HepG2 (cell line): ENCODE measurements around the gene AGBL3. TPM values are rescaled to one million over a fixed set of nuclear protein-coding genes. Genes with fewer than 3 reads are reported as not detected.

Experiments
- ATF1 ChIP-seq: IDR thresholded peaks from 2 replicates; pipeline ENCODE4 v1.6.1; 2016; ENCODE audit warnings: mild to moderate bottlenecking, control low read depth
- CREB1 ChIP-seq, 2 experiments: fragments of 450-650 bp in 1 of 2; IDR thresholded peaks; 2 replicates each; pipeline ENCODE4 v1.6.1; 2016 to 2017; ENCODE audit warnings: control low read depth in 1 of 2, mild to moderate bottlenecking in 1 of 2, missing compliant biosample characterization in 1 of 2, missing genetic modification characterization in 1 of 2
- EHMT2 ChIP-seq: fragments of 200-600 bp; sonication (generic); IDR thresholded peaks from 2 replicates; pipeline ENCODE4 v1.7.0; 2017; ENCODE audit warnings: antibody characterized with exemption, low read depth, low read length, borderline replicate concordance
- ELF4 ChIP-seq: sonication (generic); formaldehyde crosslinking; IDR thresholded peaks from 2 replicates; pipeline ENCODE4 v1.5.0; 2020; ENCODE audit warnings: missing genetic modification reagents, mild to moderate bottlenecking, moderate library complexity, borderline replicate concordance
- FOXJ3 ChIP-seq: sonication (generic); formaldehyde crosslinking; IDR thresholded peaks from 2 replicates; pipeline ENCODE4 v1.4.0; 2020; ENCODE audit warnings: missing genetic modification reagents, mild to moderate bottlenecking, borderline replicate concordance
- FOXP4 ChIP-seq: sonication (generic); formaldehyde crosslinking; IDR thresholded peaks from 2 replicates; pipeline ENCODE4 v1.4.0; 2020; ENCODE audit warnings: missing genetic modification reagents
- GLI4 ChIP-seq: sonication (generic); formaldehyde crosslinking; IDR thresholded peaks from 2 replicates; pipeline ENCODE4 v1.5.1; 2020; ENCODE audit warnings: missing genetic modification reagents, mild to moderate bottlenecking, moderate library complexity, borderline replicate concordance
- HNF4G ChIP-seq, 2 experiments: sonication (generic) in 1 of 2; formaldehyde crosslinking in 1 of 2; IDR thresholded peaks; 2 replicates each; pipeline versions ENCODE4 v1.4.0 to v1.6.1; 2011 to 2020; ENCODE audit warnings: borderline replicate concordance in 2 of 2, low read depth in 2 of 2, mild to moderate bottlenecking in 2 of 2, low read length in 1 of 2, missing genetic modification reagents in 1 of 2, moderate library complexity in 1 of 2
- JARID2 ChIP-seq: sonication (generic); formaldehyde crosslinking; IDR thresholded peaks from 2 replicates; pipeline ENCODE4 v1.8.1; 2023; ENCODE audit warnings: missing genetic modification reagents, inconsistent platforms; ENCODE audit not compliant: insufficient replicate concordance
- NCOA2 ChIP-seq: sonication (generic); formaldehyde crosslinking; IDR thresholded peaks from 2 replicates; pipeline ENCODE4 v1.8.0; 2022; ENCODE audit warnings: inconsistent platforms
- REXO4 ChIP-seq: sonication (generic); formaldehyde crosslinking; IDR thresholded peaks from 2 replicates; pipeline ENCODE4 v1.8.0; 2022; ENCODE audit warnings: missing genetic modification reagents, mild to moderate bottlenecking, borderline replicate concordance
- RORA ChIP-seq: sonication (generic); formaldehyde crosslinking; IDR thresholded peaks from 2 replicates; pipeline ENCODE4 v1.5.0; 2020; ENCODE audit warnings: mild to moderate bottlenecking, missing genetic modification reagents, moderate library complexity
- TCF7 ChIP-seq: sonication (generic); IDR thresholded peaks from 2 replicates; pipeline ENCODE4 v1.6.1; 2016; ENCODE audit warnings: antibody characterized with exemption, low read depth
- THAP11 ChIP-seq: IDR thresholded peaks from 2 replicates; pipeline ENCODE4 v1.6.1; 2016; ENCODE audit warnings: missing biosample characterization, missing genetic modification reagents
- U2AF2 ChIP-seq: fragments of 200-400 bp; formaldehyde crosslinking; IDR thresholded peaks from 2 replicates; pipeline ENCODE4 v1.6.1; 2017; ENCODE audit warnings: low read depth, mild to moderate bottlenecking, low read length
- ZBED4 ChIP-seq: sonication (generic); formaldehyde crosslinking; IDR thresholded peaks from 2 replicates; pipeline ENCODE4 v1.4.0; 2020; ENCODE audit warnings: missing genetic modification reagents, borderline replicate concordance
- ZBTB38 ChIP-seq: sonication (generic); formaldehyde crosslinking; IDR thresholded peaks from 2 replicates; pipeline ENCODE4 v1.5.1; 2020; ENCODE audit warnings: mild to moderate bottlenecking, missing genetic modification reagents
- ZFP36 ChIP-seq: fragments of 150-350 bp; IDR thresholded peaks from 2 replicates; pipeline ENCODE4 v1.6.1; 2018; ENCODE audit warnings: borderline replicate concordance, low read length, low read depth; ENCODE audit not compliant: partially characterized antibody
- ZNF17 ChIP-seq: sonication (generic); formaldehyde crosslinking; IDR thresholded peaks from 2 replicates; pipeline ENCODE4 v1.5.0; 2020; ENCODE audit warnings: mild to moderate bottlenecking, missing genetic modification reagents
- ZNF44 ChIP-seq: sonication (generic); formaldehyde crosslinking; IDR thresholded peaks from 2 replicates; pipeline ENCODE4 v1.5.1; 2020; ENCODE audit warnings: mild to moderate bottlenecking, missing genetic modification reagents
- ZNF615 ChIP-seq: sonication (generic); formaldehyde crosslinking; IDR thresholded peaks from 2 replicates; pipeline ENCODE4 v1.5.0; 2020; ENCODE audit warnings: mild to moderate bottlenecking, missing genetic modification reagents, borderline replicate concordance
- ZNF724P ChIP-seq: sonication (generic); formaldehyde crosslinking; IDR thresholded peaks from 2 replicates; pipeline ENCODE4 v1.8.0; 2022; ENCODE audit warnings: missing genetic modification reagents, borderline replicate concordance
- ZNF775 ChIP-seq: sonication (generic); formaldehyde crosslinking; IDR thresholded peaks from 2 replicates; pipeline ENCODE4 v1.4.0; 2020; ENCODE audit warnings: missing genetic modification reagents, mild to moderate bottlenecking, moderate library complexity, borderline replicate concordance
- ZSCAN22 ChIP-seq: sonication (generic); formaldehyde crosslinking; IDR thresholded peaks from 2 replicates; pipeline ENCODE4 v1.4.0; 2020; ENCODE audit warnings: mild to moderate bottlenecking, missing genetic modification reagents
- polyA plus RNA-seq, 8 experiments: library from polyadenylated mRNA; depleted of rRNA in 3 of 8; stranded (reverse) in 7 of 8; unstranded in 1 of 8; fragments of >200 nt; fragmentation: Illumina TruSeq in 4 of 8; extraction: Trizol in 4 of 8; gene quantifications; 2 replicates each; pipeline versions ENCODE4 v1.2.1 to v1.2.3, GENCODE V29; 2011 to 2016; ENCODE audit warnings: low read depth in 4 of 8, missing spikeins in 1 of 8, mixed read lengths in 1 of 8; ENCODE audit not compliant: insufficient read depth in 1 of 8
- total RNA-seq, 5 experiments: library from RNA; depleted of rRNA; stranded (reverse); fragments of >200 nt; fragmentation: Illumina TruSeq; extraction: Trizol; gene quantifications; 2 replicates each; pipeline ENCODE4 v1.2.3, GENCODE V29; 2016; ENCODE audit warnings: low read depth in 1 of 5

AGBL3 gene
- total and polyA plus RNA-seq, 2 of the 13 experiments (the other 11 are each of a cell fraction or from before 2014, with no cell fraction given) = 2.2 to 7.2 TPM

GRCh38 chr7:135094472-135095237 is 108.3 kb downstream of the AGBL3 start (continued):
- TF ChIP-seq ZBED4 (CRISPR knock-in tag) (no peak), REXO4 (CRISPR knock-in tag) (no peak), ZFP36 (no peak), FOXJ3 (CRISPR knock-in tag) (peak; percentile 56; the same call in 1 of the 2 replicates), CREB1 (IDR thresholded peaks at IDR 0.05) (no peak), CREB1 (CRISPR knock-in tag; IDR thresholded peaks at IDR 0.05) (peak; percentile 26; the same call in 1 of the 2 replicates), EHMT2 (no peak), TCF7 (peak; percentile 4; the same call in 1 of the 2 replicates), NCOA2 (CRISPR knock-in tag) (peak; percentile 47; the same call in 1 of the 2 replicates), JARID2 (no peak), ZSCAN22 (no peak), RORA (no peak), FOXP4 (CRISPR knock-in tag) (peak; percentile 43; the same call in 1 of the 2 replicates), ZNF775 (CRISPR knock-in tag) (no peak), ZNF17 (no peak), ATF1 (CRISPR knock-in tag) (peak; percentile 55; the same call in 1 of the 2 replicates), THAP11 (CRISPR knock-in tag) (0 out of 2 replicates have a peak, but pooled peaks have one; percentile 32), GLI4 (no peak), ZNF44 (CRISPR knock-in tag) (no peak), ELF4 (CRISPR knock-in tag) (no peak), HNF4G (IDR thresholded peaks at IDR 0.05; ENCODE audit: borderline replicate concordance, low read depth, low read length) (peak; percentile 29; the same call in 1 of the 2 replicates), HNF4G (CRISPR knock-in tag; IDR thresholded peaks at IDR 0.05; ENCODE audit: borderline replicate concordance, low read depth) (no peak), U2AF2 (no peak), ZNF724P (CRISPR knock-in tag) (no peak), ZBTB38 (no peak), ZNF615 (no peak)
